DMS 273 treated with DMSO at 0.1 percent for 48 hours (cell line): Measurements from ENCODE around the gene ARHGAP15.
"Not testable (repeated sequence)": the region's sequence is repeated elsewhere in the genome, so short reads cannot be mapped to it uniquely, and the experiment has no call there.

Source experiments
- DNase-seq: peaks from one replicate; lab custom pipeline; 2025; lab: John Stamatoyannopoulos, UW

The ARHGAP15 gene

GRCh38 chr2:143128681-143129580 lies at the start of gene ARHGAP15:
ARHGAP15 (plus strand) TSS chr2:143129419.
- no peak for DNase-seq

GRCh38 chr2:143081616-143082015 lies 47.6 kb upstream of the ARHGAP15 start:
- no peak for DNase-seq

GRCh38 chr2:143083636-143084035 lies 45.6 kb upstream of the ARHGAP15 start:
- DNase-seq, result no peak

- DNase-seq, result no peak
Measured at GRCh38 chr2:143084462-143084861, 44.8 kb upstream of the ARHGAP15 start.

GRCh38 chr2:143085125-143085784 lies 44.0 kb upstream of the ARHGAP15 start:
- DNase-seq, result no peak

GRCh38 chr2:143087033-143087432 lies 42.2 kb upstream of the ARHGAP15 start:
- DNase-seq, result no peak

- no peak for DNase-seq
Measured at GRCh38 chr2:143088388-143088787, 40.8 kb upstream of the ARHGAP15 start.

GRCh38 chr2:143089520-143089919 lies 39.7 kb upstream of the ARHGAP15 start:
- not testable (repeated sequence) for DNase-seq

- peak; percentile 50 for DNase-seq
Measured at GRCh38 chr2:143110758-143111428, 18.3 kb upstream of the ARHGAP15 start.

- no peak for DNase-seq
Measured at GRCh38 chr2:143117225-143117624, 12.0 kb upstream of the ARHGAP15 start.

- no peak for DNase-seq
Measured at GRCh38 chr2:143121079-143121478, 8.1 kb upstream of the ARHGAP15 start.

- no peak for DNase-seq
Measured at GRCh38 chr2:143121957-143122356, 7.3 kb upstream of the ARHGAP15 start.

GRCh38 chr2:143123911-143124310 lies 5.3 kb upstream of the ARHGAP15 start:
- DNase-seq, result no peak

- no peak for DNase-seq
Measured at GRCh38 chr2:143124445-143124844, 4.8 kb upstream of the ARHGAP15 start.

GRCh38 chr2:143125717-143126116 lies 3.5 kb upstream of the ARHGAP15 start:
- no peak for DNase-seq

GRCh38 chr2:143132355-143132754 lies 3.1 kb downstream of the ARHGAP15 start:
- no peak for DNase-seq

- DNase-seq, result no peak
Measured at GRCh38 chr2:143133783-143134182, 4.6 kb downstream of the ARHGAP15 start.

- no peak for DNase-seq
Measured at GRCh38 chr2:143138292-143138691, 9.1 kb downstream of the ARHGAP15 start.

GRCh38 chr2:143139835-143140393 lies 10.7 kb downstream of the ARHGAP15 start:
- DNase-seq, result no peak

- no peak for DNase-seq
Measured at GRCh38 chr2:143140864-143141661, 11.8 kb downstream of the ARHGAP15 start.

GRCh38 chr2:143142598-143142997 lies 13.4 kb downstream of the ARHGAP15 start:
- DNase-seq, result no peak
